CD4-positive, alpha-beta T cell treated with Interleukin-21 for 1 hour (primary cell): ENCODE measurements around the gene STON1.
"Not testable (repeated sequence)": the region's sequence is repeated elsewhere in the genome, so short reads cannot be mapped to it uniquely, and the experiment has no call there.

Source experiments
- DNase-seq: peaks from one replicate; pipeline ENCODE4 v3.0.0-alpha.2; 2020

STON1 gene

GRCh38 chr2:48622691-48623090, 92.7 kb downstream of the STON1 start:
- DNase-seq, result not testable (repeated sequence)

GRCh38 chr2:48624696-48625095, 94.7 kb downstream of the STON1 start:
- no peak for DNase-seq

GRCh38 chr2:48626047-48626446, 96.1 kb downstream of the STON1 start:
- DNase-seq, result no peak

- no peak for DNase-seq
These were observed 103.2 kb downstream of the STON1 start for GRCh38 chr2:48633143-48633542.

DNA sequence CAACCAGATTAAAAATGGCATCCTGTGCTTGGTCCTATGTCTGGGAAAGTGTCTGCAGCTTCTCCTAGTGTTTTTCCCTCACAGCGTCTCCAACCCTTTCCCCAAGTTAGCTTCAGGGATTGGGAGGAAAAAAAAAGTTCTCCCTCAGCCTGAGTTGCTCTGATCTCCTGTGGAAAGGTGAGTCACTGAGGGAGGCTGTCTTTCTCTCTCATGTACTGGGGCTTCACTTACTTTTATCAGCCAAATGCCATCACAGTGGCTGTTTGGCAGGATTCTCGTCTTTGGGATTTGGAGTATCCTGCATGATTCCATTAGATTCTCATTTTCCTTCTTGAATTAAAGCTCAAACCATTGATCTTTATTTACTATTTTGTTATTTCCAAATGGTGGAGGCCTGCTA, 105.8 kb downstream of the STON1 start:
- no peak for DNase-seq

- no peak for DNase-seq
These were observed 108.3 kb downstream of the STON1 start for GRCh38 chr2:48638261-48638660.
